Measurements from ENCODE around the gene ADAM19.
A peak's percentile ranks its signal among the peaks of the same experiment; 100 is the strongest.

Gene ADAM19
- total RNA-seq: 116 to 212 (median 167) reads per million in 3 experiments

GRCh38 chr5:157575381-157576020 lies at the start of gene ADAM19:
TSS of gene ADAM19 (minus strand) at chr5:157575775. CDS start at chr5:157575696, 79 bp downstream.
- peak; percentile 50 for DNase-seq

DNA sequence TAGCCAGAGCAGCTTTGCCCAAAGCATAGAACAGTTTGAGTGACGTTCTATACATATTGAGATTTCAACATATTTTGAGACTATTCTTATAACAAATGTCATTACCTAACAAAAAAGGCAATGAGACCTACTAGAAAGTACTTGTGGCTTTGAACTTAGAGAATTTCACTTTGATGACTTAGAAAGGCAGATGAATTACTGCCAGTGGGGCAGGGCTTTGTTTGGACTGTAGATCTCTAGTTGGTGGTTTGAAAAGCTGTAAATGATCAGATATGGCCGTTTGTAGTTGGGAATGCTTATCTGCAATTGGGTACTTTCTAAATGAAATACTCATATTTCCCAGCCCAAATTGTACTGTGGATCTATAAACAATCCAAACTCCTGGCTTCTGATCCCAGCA lies 48.6 kb upstream of the ADAM19 start:
- no peak for DNase-seq

DNA sequence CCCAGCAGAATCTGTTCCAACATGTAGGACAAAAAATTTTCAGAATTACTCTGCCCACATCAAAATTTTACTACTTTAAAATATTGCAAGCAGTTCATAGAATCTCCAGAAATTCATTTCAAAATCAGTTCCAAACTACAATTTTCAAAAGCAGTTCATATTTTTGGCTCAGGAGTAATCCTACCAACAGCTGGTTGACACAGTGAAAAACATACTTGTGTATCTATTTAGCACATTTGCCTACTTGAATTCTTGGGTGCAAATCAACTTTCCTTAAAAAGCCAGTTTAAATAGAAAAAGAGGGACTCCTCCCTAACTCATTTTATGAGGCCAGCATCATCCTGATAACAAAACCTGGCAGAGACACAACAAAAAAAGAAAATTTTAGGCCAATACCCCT lies 45.2 kb upstream of the ADAM19 start:
- DNase-seq: no peak

DNA sequence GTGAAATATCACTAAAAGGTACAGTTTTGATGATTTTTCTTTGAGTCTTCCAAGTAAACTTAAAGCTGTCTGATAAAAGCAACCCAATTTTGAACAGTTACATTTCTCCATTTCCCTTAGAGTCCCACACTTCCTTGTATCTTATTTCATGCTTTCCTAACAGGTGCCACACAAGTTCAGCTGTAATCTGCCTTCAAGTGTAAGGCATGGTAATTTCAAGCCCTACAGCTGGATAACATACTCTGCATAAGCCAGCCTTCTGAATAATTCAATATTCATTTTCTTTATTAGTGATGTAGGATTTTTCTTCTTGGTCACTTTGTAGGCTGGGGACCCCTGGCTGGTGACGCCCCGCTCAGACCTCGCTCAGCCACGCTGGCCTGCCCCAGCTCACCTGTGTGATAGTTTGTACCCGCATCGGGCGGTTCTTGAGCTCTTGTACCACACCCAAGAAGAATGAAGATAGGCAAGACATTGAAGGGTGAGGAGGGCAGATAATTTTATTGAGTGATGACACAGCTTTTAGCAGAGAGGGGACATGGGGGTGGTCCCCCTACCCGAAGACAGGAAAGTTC lies 42.7 kb upstream of the ADAM19 start:
- DNase-seq: no peak

- DNase-seq: no peak
Measured at GRCh38 chr5:157616785-157617184, 41.2 kb upstream of the ADAM19 start.

DNA sequence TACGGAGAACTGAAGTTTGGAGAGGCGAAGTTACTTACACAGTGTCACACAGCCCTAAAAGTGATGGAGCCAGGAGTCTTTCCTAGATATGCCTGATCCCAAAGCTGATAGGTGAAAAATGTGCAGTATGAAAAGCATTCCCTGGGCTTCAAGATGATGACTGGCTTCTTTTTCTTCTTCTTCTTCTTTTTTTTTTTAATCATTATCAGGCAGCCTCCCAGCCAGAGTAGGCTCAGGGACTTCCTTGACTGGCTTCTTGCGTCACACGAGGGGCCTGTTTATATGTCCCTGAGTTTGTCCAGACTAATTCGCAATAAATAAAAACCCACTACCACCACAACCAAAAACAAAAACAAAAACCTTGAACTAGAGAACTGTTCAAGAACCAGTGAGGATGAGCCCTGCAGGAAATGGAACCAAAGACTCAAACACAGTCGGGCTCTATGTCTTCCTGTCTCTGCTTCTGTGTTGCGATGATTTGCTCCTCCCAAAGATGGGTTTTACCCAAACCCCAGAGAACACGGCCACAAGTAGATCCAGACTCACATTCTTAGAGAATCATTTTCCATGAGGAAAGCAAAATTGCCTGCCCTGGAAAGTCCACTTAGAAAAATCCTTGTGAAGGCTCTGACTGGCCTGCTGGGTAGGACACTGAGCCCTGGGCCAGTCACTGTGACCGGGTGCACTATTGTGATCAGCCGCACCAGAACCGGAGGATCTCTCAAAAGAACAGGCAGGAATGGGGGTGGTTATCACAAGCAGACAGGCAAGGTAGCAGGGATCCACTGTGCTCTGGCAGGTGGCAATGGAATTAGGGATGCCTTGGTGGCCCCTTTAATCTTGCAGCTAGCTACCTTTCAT lies 38.0 kb upstream of the ADAM19 start:
- DNase-seq: peak; percentile 25

DNA sequence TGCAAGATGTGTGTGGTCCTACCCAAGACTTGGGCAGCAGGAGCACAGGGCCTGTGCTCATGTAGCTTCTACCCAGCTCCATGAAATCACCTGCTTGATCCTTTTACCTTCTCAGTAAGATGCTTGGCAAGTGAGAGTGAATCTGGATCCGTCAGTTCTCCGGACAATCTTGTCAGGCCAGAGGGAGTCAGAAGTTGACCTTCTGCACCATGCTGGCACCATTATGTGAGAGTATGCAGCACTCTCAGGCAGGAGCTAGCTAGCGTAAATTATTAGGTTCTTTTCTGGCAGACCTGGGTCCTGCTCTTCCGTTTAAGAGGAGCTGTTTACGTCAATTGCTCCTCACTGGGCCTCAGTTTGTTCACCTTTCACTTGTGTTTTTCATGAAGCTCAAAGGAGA lies 37.0 kb upstream of the ADAM19 start:
- DNase-seq: no peak

DNA sequence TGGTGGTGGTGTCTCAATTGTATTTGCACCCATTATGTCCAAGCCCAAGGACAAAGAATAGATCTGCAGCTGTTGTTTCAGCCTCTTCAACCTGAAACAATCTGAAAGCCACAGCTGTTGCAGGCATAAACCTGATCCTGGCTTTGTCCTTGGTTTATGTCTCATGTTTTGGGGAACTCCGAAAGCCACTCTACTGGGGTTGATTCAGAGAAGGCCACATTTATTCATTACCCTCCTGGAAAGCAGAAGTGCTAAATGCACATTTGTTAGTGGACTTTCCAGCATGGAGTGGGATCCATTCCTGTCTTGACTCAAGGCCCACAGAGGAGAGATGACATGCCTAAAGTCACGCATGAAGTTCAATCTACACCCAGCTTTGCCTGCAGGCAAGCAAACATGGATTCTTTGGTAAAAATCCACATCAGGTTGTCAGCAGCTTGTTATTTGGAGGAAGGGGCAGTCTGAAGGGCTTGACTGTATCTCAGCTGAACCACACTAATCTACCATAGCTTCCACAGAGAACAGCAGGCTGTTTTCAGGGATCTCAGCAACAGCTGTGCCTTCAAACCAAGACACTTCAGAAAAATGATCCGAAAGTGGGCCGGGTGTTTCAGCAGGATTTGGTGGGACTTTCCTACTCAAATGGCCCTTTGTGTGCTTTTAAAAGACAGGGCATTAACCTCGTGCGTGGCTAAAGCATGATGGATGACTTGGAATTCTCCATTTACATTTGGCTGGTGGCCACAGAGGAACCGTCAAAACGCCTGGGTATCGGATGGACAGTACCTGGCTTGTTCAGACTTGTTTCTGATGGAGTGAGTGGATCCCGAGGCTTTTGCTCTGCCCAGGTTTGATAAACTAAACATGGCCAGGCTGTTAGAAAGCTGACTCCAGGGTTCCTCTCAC lies 36.2 kb upstream of the ADAM19 start:
- no peak for DNase-seq

DNA sequence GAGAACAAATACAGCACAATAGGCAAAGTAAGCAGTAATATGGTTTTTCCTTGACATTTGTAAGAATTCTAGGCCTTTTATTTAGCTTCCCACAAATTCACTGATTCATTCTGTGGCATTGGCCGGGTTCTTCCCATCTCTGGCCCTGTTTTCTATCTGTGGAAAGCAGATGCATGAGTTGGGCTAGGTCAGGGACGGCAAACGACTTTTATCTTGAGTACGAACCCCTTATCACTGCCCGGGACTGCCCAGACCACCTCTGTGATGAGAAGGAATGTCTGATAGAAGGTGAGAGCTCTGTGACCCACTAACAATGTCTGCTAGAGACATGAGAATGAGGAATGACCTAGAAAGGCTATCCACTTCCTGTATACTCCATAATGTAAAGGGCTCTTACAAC lies 35.4 kb upstream of the ADAM19 start:
- no peak for DNase-seq

- no peak for DNase-seq
Measured at GRCh38 chr5:157608972-157609565, 33.5 kb upstream of the ADAM19 start.

GRCh38 chr5:157607371-157608161 lies 32.0 kb upstream of the ADAM19 start:
- peak; percentile 66 for DNase-seq

- DNase-seq: no peak
Measured at GRCh38 chr5:157606046-157606445, 30.5 kb upstream of the ADAM19 start.

DNA sequence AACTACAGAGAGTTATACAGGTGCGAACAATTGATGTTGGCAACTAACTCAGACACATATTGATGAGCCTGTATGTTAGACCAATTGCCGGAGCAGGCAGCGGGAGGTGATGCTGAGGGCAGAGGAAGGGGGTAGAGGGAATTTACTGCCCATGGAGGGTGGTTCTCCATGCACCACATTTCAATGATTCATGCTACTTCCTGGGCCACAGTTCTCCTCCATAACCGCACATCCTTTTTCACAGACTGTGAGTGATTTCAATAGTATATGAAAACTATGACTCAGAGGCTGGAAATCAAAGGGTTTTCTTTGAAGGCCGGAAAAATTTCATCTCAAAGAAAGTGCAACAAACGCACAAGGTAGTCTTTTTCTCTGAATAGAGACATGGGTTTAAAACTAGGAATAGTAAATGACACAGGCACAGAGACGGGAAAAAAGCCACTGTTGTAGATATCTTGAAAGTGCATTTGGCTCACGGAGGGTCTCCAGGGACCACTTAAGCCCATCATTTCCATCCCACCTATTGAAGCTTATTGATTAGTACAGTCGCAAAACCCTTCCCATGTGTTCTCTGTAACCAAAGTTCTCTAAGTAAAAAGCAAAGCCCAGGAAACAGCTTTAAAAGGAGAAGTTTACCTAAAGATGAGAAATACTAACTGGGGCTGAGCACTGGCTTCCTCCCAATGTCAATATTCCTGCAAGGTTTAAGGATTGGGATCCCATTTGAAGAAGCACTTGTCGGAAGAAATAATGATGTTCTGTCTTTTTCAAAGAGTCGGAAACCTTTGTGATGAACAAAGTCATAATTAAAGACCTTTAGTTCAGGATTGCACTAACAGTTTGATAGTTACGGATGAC lies 28.0 kb upstream of the ADAM19 start:
- peak; percentile 82 for DNase-seq

GRCh38 chr5:157602505-157602904 lies 26.9 kb upstream of the ADAM19 start:
- no peak for DNase-seq

DNA sequence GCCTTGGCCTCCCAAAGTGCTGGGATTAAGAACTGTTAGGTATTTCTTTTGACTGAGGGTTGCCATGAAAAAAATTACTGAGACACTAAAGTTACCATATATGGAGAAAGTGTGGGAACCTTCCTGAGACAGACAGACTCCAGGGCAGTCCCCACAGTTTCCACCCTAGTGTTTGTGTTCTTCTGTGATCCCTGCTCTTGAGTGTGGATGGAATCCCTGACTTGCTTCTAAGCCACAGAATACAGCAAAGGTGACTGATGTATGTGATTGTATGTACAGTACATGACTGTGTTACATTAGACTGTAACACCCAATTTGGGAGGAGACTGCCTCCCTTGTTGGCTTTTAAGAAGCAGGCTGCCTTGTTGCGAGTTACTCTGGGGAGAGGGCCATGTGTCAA lies 24.7 kb upstream of the ADAM19 start:
- DNase-seq: no peak

- no peak for DNase-seq
Measured at GRCh38 chr5:157599565-157599964, 24.0 kb upstream of the ADAM19 start.

DNA sequence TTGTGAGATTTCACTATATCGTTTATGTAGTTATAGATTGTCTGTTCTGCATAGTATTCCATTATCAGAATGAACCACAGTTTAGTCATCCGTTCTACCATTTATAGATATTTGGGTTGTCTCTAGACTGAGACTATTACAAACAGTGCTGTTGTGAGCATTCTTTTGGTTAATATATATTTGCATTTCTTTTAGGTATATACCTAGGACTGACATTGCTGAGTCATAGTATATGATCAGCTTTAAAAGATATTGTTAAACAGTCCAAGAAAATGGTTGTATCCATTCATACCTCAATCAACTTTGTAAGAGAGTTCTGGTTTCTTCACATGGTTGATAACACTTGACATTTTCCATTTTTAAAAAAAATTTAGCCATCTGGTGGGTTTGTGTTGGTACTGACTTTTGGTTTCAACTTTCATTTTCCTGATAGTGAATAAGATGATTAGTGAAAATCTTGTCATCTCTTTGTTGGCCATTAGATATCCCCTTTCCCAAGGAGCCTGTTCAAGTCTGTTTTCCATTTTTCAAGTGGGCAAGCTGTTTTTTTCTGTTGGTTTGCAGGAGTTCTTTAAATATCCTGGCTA lies 22.9 kb upstream of the ADAM19 start:
- no peak for DNase-seq

DNA sequence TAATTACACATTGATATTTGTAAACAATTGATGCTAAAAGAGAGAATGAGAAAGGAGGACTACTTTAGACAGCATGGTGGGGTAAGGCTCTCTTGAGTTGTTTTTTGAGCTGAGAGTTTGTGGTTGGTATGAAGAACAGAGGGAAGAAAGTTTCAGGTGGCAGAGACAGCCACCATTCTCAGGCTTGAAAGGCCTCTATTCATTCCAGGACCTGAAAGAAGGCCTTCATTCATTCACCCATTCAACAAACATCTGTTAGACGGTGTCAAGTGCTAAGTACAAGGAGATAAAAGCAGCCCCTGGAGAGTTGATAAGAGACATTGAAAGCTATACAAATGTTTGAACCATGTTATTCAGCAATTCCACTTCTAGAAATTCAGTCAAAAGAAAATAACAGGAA lies 21.7 kb upstream of the ADAM19 start:
- no peak for DNase-seq

DNA sequence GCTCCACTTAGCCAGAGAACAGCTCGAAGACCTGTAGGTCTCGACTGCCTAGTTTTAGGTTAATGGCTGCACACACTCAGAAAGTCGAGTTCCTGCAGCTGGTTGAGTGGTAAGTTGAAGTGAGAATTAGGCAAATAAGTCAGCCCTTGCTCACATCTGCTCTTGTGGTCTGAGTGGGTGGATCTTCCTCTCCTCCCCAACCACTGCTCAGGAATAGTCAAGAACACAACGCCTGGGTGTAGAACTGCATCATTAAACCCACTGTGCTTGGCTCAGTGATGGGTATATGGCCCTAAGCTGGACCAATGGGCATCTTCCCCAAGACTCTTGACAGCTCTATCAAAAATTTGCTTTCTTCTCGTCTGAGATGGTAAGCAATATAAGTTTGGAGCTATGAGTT lies 20.9 kb upstream of the ADAM19 start:
- DNase-seq: no peak
